GM18505 (cell line): ENCODE measurements around the gene TMEFF2.

Experiments used
- ATAC-seq: cut with Tn5 transposase; IDR thresholded peaks from one replicate; pipeline ENCODE4 v1.9.1; 2021; ENCODE audit not compliant: unreplicated experiment
- POLR2A ChIP-seq: IDR thresholded peaks from 4 replicates; pipeline ENCODE4 v1.6.1; 2011; ENCODE audit warnings: borderline replicate concordance; ENCODE audit not compliant: insufficient read depth, insufficient read length; ENCODE audit errors: extremely low read depth

The TMEFF2 gene

DNA sequence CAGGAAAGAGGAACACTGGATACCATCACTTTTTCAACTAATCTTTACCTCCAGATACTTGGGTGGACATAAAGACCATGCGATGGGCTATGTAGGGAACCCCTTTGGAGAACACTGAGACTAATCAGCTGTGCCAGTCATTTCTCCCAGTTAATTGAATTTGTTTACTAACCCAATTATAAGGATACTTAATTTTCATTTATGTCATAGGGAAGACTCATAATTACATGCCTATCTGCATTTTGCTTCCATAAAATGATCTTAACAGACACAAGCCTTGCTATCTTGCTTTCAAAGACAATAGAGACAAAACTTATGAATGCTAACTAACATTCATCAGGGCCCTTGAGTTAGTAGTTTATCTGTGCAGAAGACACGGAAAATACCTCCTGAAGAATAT, 279.0 kb downstream of the TMEFF2 start:
- ATAC-seq: no peak
- no peak for TF ChIP-seq POLR2A

DNA sequence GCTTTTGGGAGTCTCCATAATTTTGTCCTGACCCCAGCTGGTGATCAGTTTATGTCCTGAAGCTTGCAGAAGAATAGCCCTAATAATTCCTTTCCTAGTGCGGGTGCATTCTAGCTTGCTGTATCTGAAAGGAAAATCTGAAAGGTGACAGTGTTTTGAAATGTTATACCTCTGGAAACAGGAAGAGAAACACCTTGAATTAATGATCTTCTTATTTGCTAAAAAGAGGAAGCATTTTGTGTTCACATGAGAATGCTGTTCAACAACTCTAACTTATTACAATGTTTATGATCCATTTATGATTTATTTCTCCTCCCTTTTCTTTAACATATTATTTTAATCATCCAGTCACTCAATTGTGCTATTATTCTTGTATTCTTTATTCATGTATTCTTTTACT, 280.9 kb downstream of the TMEFF2 start:
- no peak for TF ChIP-seq POLR2A
- no peak for ATAC-seq

DNA sequence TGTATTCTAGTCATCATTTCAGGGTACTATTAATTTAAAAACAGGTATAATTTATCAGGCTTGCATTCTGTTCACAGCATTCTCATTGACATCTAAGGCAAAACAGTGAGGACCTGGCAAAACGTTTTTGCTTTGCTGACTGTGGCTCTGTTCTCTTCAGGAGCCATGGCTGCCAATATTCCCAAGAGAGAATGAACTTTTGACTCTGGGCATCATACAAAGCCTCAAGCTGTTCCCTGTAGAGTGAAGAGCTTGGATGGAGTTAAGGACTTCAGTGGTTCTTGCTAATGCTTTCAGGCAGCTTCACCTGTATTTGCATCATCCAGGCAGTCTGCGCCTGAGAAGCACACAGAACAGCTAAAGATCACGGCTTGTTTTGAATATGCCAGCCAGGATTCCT, 282.0 kb downstream of the TMEFF2 start:
- ATAC-seq: no peak
- TF ChIP-seq POLR2A: no peak

DNA sequence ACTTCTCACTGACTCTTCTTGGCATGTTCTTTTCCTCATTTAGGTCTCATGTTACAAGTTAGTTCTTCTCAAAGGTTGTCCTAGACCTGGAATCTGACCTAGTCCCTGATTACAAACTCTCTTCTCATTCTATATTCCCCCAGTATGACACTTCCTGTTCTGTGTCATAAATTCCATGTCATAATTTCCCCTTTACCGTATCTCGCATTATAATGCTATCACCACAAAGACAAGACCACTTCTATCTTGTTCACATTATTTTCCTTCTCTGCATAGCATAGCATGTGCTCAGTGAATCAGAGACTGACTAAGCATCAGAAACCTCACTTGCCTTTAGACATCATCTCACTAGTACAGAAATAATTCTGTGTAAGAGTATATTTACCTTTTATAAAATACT, 284.2 kb downstream of the TMEFF2 start:
- ATAC-seq: no peak
- TF ChIP-seq POLR2A: no peak

DNA sequence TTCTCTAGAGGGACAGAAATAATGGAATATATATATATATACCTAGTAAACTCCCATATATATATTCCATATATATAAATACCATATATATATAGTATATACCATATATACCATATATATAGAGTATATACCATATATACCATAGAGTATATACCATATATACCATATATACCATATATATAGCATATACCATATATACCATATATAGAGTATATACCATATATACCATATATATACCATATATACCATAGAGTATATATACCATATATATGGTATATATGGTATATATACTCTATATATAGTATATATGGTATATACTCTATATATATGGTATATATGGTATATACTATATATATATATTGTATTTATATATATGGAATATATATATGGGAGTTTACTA, 285.9 kb downstream of the TMEFF2 start:
- no peak for ATAC-seq

DNA sequence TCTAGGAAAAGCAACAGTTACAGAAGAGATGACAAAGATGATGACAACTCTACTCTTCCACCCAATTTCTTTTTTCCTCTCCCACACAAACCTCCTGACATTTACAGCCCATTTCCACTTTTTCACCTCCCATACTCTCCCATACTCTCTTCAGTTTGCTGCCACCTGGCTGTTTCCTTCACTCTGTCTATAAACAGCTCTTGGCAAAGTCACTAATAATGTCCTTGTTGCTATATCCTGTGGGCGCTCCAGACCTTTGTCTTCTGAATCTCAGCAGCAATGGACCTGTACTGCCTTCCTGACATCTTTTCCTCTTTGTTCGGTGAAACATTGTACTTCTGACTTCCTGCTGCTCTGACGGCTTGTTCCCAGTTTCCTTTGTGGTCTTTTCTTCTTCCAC, 287.2 kb downstream of the TMEFF2 start:
- TF ChIP-seq POLR2A: no peak
- ATAC-seq: no peak

More for the DNA sequence above, 285.9 kb downstream of the TMEFF2 start:
- no peak for TF ChIP-seq POLR2A

DNA sequence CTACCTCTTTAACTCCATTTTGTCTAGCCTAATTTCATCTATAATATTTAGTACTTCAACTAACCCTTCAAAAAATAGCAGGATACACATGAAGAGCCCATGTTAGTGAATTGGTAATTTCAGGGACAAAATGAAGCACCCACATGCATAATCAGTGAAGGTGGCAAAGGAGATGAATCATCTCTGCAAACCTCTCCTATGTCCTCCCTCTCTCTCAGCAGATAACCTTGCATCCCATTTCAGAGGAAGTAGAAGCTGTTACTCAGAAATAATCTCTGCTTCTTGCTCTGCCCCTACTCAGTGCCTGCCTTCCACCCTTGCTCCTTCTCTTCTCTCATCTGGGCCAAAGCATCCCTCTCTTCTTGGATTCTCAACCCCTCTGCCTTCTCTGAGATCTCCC, 287.6 kb downstream of the TMEFF2 start:
- no peak for ATAC-seq
- no peak for TF ChIP-seq POLR2A

DNA sequence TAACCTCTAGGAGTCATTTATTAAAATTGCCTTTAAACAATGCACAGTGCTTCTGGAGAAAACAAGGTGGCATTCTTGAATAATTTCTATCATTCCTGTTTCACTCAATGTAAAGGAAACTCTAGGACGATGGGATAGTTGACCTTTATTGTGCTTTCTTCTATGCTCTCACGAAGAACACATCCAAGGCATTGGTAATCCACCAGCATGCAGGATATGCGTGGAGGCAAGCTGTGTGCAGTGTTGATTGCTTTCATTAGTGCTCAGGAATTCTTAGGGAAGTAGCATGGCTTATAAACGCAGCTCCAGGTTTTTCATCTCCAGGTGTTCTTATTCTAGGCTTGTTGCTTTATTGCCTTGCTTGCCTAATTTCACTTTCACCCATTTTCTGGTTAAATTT, 289.4 kb downstream of the TMEFF2 start:
- TF ChIP-seq POLR2A: no peak
- ATAC-seq: no peak

DNA sequence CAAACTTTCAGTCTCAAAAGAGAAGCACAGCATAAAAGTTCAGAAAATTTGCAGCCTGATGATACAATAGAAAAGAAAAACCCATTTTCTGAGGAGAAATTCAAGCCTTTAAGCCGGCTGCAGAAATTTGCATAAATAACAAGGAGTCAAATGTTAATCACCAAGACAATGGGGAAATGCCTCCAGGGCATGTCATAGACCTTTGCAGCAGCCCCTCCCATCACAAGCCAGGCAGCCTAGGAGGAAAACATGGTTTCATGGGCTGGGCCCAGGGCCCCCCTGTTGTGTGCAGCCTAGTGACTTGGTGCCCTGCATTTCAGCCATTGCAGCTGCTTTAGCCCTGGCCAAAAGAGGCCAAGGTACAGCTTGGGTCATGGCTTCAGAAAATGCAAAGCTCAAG, 293.7 kb downstream of the TMEFF2 start:
- no peak for ATAC-seq
- no peak for TF ChIP-seq POLR2A

DNA sequence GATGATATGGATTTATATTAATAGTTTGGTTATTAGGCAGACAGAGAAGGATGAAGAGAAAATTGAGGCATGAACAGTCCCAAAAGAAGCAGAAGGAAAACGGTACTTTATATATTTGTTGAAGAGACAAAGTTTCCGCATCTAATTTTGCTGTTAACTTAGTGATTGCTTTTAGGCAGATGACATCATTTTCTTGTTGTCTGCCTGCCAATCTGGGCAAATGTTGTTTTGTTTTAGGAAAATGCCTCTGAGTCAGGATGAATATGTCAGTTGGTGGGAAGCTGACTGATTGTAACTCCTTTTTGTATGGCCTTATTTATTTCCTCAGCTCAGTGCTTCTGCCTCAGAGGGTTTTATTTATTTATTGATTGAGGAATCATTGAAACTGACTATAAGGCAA, 295.3 kb downstream of the TMEFF2 start:
- TF ChIP-seq POLR2A: no peak

More for the DNA sequence above, 295.3 kb downstream of the TMEFF2 start:
- no peak for ATAC-seq
